Stimulated activated CD8-positive, alpha-beta memory T cell treated with anti-CD3 and anti-CD28 coated beads, Interleukin-15, amount 100 ng/mL, for 4 hours (primary cell): Measurements from ENCODE around the gene SERPINA1.
"Not testable (repeated sequence)": the region's sequence is repeated elsewhere in the genome, so short reads cannot be mapped to it uniquely, and the experiment has no call there.

Experiments used
- DNase-seq, 2 donors: peaks; one replicate each; pipeline ENCODE4 v3.0.0-alpha.2; 2020; ENCODE audit warnings: low read depth in 2 of 2

The SERPINA1 gene

DNA sequence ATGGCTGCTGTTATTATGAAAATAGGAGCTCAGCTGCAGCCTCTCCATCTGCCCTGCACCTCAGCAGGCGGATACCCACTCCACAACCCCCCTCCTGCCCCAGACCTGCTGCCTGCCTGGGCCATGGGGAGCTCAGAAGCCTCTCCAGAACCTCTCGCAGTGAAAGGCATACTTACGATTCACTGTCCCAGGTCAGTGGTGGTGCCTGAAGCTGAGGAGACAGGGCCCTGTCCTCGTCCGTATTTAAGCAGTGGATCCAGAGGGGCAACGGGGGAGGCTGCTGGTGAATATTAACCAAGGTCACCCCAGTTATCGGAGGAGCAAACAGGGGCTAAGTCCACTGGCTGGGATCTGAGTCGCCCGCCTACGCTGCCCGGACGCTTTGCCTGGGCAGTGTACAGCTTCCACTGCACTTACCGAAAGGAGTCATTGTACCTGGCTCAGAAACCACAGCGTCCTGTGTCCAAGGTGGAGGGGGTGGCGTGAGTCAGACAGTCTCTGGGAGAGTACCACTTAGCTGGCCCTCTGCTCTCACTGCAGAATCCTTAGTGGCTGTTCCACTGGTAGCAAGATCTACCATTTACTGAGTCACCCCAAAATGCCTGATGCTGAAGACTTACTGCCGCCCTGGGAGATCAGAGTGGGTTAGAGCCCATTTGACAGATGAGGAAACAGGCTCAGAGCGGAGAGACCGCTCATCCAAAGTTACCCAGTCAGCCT, at the start of gene SERPINA1:
SERPINA1 (minus strand) TSS at position 219 of the 720 bp plus-strand sequence. CDS start 5,365 bp downstream, outside the sequence.
- no peak for DNase-seq

DNA sequence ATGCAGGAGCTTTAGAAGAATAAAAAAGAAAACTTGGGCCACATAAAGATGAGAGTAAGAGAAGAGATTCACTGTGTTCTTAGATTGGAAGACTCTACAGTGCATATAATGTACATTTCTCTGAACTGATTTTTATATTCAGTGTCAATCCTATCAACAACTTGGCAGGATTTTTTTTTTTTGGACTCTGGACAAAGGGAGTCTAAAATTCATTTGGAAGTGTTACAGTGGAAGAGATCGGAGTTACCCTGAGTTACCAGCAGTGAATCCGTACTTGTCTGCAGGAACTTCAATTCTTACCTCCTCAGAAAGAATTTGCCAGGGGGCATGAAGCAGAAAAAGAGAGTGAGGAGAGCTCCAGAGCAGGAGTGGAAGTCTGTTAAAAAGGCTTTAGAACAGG, 40.2 kb upstream of the SERPINA1 start:
- no peak for DNase-seq

DNA sequence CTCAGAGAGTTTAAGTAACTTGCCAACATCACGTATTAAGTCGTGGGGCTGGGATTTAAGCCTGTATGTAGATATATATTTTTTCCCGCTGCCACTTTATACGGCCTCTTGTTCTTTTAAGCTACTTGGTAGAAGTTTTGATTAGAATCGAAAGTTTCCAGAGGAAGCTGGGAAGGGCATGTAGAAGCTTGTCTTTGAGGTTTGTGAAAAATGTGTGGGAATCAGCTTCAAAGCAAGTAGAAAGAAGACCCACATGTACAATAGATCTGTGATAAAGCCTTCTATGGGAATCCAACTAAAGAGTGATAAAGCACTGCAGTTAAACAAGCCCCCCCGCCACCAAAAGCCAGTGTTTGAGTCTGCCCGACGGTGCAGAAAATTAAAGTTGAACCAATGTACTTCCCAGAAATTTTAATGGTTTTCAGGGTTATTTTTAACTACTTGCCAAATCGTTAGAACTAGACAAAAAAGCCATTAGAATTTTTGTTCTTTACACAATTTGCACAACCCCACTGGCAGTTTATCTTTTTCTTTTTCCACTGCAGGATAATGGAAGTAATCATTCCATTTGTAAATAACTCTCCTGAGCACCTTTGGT, 38.7 kb upstream of the SERPINA1 start:
- DNase-seq: no peak

DNA sequence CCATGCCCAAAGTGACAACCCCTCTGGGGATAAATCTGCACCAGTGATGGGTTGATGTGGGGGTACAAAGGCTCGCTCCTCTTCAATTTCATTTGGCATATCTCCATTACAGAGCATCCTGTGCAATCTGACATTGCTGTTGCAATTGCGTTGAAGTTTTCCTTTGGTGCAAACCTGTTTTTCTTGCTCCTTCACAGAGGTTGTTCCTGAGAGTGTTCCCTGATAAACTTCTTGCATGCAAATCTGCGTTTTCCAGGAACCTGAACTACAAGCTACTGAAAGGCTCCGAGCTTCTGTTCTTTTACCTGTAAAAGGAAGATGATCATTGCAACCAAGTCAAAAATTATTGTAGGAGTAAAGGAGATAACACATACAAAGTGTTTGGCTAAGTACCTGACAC, 38.1 kb upstream of the SERPINA1 start:
- DNase-seq: no peak

DNA sequence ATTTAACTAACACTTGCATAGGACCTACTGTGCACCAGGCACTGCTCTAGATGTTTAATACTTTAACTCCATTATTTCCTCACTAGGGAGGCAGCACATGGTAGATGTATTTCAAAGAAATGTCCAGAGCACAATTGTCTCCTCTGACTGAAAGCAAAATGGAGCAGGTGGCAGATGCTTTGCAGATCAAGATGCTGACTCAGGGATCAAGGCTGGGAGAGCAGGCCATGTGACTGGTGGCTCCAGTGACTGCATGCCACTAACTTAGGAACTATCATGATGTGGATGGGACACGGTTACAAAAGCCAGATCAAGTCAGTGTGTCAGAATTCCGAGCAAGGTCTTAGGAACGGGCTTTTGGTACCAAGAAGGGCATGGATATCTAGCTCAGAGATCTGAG, 36.0 kb upstream of the SERPINA1 start:
- DNase-seq: no peak

DNA sequence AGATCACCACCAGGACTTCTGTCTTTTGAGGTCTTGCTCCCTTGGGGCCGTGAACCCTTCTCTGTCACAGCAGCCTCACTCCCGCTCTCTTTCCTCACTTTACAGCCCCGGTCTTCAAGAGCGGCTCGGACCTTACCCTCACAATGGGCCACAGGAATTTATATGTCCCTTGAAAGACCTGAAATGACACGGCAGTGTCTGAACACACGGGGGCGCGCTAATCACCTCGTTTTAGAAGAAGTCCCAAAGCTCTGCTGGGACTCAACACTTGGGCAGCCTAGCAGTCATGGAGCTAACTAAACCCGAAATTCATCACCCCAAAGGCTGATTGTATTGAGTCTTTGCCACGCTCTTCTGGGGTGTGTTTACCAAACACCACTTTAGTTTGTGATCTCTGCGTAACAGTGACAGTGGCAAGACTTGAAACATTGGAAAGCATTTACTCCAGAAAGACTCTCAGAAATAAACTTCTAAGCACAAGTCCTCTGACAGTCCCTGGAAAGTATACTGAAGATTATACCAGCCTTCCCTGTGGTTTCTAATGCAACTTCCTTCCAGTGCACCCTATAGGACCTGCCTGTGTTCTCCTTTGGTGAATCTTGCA, 35.2 kb upstream of the SERPINA1 start:
- DNase-seq: peak in 1 of 2 donors; percentile 3

DNA sequence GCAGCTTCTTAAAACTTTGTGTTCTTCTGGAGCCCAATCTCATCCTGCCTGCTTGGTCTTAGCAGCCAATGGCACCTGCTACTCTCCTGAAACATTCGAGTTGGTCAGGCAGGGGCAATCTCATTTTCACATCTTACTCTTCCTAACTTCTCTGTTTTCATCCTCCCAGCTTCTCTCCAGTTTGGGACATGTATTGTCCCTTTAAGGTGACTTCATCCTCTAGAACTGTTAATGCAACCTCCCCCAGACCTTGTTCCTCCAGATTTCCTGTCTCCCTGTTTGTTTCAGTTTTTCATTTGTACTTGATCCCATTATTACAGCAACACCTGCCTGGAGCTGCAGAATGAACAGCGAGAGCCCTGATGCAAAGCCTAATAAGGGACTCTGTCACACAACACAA, 32.9 kb upstream of the SERPINA1 start:
- DNase-seq: no peak

DNA sequence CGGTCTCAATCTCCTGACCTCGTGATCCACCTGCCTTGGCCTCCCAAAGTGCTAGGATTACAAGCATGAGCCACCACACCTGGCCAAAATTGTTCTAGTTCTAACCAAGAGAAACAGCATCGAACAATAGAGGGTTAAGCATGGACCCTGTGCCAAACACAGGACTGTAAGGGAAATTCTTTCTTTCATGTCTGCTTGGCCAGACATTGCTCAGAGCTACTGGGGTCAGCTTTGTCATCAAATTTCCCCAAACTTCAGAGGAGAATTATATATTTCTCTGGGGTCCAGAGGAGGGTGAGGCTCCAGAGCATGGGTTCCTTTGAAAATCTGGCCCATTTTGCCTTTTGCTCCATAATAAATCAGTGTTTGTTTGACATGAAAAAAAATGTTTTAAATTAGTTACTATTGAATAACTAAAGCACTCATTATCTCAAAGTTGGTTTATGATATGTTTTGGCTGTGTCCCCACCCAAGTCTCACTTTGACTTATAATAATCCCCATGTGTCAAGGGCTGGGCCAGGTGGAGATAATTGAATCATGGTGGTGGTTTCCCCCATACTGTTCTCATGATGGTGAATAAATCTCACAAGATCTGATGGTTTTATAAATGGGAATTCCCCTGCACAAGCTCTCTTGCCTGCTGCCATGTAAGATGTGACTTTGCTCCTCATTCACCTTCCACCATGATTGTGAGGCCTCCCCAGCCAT, 29.2 kb upstream of the SERPINA1 start:
- DNase-seq: not testable (repeated sequence)

DNA sequence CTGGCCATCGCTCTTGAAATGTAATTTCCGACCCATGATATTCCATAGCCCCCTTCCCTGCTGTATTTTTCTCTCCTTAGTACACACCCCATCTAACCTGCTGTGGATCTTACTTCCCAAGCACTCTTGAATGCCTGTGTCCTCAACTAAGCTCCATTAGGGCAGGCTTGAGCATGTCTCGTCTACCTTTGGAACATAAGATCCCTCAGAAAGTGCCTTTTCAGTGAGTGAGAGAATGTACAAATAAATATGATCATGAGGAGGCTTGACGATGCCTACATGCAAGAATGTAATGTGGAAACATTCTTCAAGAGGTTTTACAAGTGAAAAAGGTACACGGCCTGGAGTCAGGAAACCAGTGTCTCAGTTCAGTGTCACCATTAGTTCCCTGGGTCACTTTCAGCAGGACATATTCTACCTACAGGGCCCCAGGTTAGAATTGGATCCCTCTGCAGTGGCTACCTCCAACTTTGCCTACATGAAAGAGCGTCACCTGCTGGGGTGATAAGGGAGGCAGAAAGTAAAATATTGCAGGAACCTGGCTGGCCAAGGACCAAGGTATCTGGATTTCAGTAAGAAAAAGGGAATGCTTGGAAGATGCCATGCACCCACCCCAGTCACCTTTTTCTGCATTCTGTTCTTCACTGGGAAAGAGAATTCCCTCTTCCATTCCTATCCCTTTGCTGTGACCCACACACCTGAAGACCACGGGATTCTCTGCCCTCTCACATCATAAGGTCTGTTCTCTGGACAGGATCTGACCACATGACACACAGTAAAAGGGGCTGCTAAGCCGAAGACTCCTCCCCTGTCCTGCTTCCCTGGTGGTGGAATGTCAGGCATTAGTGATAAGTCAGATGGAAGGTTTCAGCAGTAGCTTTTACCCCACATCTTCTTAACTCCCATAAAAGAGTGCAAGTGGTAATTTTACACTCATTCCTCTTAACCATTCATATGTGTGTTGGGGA, 24.6 kb upstream of the SERPINA1 start:
- DNase-seq: no peak

DNA sequence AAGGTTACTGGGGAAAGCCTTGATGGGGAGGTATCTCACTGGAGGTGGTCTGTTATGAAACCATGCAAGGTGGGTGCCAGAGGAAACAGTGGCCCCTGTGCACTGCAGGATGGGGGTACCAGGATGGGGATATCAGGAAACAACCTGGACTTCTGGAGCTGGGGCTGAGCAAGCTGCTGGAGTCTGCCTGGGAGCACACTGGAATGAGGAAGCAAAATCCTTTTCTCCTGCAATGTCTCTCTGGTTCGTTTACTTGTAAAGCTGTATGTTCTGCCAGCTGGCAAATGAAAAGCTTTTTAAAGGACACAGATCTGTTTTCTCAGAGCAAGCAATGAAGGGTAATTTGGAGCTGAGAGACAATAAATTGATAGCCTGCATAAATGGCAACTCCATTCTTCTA, 23.2 kb upstream of the SERPINA1 start:
- no peak for DNase-seq

DNA sequence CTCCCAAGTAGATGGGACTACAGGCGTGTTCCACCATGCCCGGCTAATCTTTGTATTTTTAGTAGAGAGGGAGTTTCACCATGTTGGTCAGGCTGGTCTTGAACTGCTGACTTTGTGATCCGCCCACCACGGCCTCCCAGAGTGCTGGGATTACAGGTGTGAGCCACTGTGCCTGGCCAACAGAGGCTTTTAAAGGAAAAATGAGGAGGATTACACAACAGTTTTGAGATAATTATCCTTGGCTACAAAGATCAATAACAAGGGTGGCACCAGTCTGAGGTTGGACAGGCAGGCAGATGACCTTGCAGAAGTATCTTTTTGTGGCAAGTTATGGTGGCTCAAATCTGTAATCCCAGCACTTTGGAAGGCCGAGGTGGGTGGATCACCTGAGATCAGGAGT, 21.0 kb upstream of the SERPINA1 start:
- DNase-seq: not testable (repeated sequence)

DNA sequence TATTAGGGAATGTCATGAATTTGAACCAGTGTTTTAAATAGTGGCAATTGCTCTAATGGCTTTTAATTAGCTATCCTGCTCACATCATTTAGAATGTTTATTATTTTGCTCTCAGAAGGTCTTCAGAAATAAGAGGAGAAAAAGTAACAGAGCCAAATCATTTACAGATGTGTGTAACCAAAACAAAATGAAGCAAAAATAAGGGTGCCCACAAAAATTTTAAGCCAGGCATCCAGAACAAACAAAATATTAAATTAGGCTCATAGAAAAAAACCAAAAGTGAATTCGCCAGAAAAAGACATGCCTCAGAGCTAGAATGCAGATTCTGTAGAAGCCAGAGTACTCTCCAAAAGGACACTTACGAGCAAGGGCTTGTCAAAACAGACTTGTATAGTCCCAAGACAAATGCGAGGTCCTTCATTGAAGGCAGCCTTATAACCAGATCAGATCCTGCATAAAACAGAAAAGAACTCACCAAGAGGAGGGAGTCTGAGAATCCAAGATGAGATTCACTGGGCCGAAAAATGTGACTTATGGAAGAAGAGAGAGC, 20.2 kb upstream of the SERPINA1 start:
- no peak for DNase-seq

DNA sequence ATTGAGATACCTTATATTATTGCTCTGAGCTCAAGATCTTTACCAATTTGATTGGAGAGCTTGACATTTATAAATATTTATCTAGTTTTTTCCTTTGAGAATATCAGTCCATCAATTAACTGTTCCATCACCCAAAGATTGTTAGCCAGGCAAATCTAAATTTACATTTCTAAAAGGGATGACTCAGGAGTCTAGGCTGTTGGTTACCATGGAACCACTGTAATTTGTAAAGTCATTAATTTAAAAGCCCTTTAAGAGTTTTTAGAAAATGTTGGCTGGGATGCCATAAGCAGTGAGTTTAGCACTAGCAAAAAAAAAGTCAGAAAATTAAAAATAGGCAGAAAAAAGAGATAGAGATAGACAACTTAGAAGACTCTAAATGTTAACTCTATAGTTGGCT, 19.5 kb upstream of the SERPINA1 start:
- DNase-seq: no peak

DNA sequence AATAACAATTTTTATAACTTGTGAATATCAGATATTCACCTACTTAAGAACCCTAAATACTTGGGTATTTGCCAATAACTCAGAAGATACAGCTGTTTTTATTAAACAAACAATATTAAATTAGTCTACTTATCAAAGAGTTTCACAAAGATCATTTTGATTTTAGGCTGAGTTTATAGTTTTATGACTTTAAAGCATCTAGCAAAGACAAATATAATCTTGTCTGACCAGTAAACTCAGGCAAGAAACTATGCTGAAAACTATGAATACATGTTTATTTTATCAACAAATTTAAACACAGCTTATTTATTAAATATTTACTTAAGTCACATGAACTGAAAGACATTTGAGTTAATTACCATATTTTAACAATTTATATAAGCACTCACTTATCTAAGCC, 18.5 kb upstream of the SERPINA1 start:
- DNase-seq: no peak

DNA sequence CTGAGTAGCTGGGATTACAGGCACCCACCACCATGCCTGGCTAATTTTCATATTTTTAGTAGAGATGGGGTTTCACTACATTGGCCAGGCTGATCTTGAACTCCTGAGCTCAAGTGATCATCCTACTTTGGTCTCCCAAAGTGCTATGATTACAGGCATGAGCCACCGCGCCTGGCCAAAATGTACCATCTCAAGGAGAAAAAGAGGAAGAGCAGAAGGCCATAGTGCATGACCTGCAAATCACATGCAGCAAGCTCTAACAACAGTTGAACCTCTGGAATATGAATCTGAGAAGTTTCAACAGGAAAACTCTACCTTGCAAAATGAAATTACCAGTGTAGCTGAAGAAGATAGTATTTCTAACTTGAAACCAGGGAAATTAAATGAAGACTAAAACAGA, 17.1 kb upstream of the SERPINA1 start:
- no peak for DNase-seq

DNA sequence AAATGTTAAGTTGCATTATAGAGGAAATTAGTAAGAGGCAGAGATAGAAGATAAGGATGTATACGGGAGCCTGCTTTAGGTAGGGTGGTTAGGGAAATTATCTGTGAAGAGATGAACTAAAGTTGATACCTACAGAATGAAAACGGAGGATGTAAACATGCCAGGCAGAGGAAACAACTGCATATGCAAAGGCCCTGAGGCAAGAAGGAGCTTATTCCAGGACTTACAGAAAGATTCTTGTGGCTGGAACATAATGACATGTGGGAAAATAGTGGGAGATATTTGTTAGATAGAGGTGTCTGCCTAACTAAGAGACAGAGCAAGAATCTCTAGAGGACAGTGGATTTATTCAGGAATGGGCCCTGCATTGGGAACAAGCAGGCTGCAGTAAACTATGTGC, 16.2 kb upstream of the SERPINA1 start:
- no peak for DNase-seq

DNA sequence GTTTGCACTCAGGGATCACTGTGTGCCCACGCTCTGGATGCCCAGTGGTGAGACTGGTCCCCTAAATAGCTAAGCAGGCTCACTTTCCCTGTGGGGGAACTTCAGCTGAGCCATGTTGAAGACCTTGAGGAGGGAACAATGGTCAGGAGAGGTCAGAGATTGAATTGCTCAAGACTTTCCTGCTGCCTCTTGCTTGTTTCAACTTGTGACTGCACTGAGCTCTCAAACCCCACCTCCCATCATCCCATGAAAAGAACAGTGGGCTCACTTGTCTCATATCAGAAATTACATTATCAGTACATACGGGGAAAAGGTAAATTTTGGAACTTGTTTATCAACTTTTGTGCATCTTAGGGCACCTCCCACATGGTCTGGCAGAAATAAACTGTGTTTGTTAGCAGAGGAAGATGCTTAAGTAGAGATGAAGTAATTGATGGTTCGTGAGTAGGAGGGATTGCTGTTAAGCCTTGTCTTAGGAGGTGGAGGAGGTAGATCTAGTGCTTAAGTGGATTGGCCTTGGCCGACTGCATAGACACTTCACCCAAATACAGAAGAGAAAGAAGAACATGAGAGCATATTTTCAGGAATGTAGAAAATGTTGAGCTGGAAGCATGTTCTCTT, 15.0 kb upstream of the SERPINA1 start:
- DNase-seq: no peak

DNA sequence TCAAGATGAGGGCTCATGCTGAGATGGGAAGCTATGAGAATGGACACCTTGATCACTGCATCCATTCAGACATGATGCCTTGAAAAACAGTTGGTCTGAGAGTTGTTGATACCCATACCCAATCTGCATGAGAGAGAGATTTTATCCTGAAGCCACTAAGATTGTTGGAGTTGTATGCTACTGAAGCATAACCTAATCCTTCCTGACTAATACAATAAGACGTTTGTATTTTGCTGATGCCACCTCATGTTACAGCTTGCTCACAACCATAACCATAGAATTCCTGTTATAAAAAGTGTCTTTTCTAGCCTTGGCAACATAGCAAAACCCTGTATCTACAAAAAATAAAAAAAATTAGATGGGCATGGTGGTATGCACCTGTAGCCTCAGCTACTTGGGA, 12.7 kb upstream of the SERPINA1 start:
- no peak for DNase-seq

DNA sequence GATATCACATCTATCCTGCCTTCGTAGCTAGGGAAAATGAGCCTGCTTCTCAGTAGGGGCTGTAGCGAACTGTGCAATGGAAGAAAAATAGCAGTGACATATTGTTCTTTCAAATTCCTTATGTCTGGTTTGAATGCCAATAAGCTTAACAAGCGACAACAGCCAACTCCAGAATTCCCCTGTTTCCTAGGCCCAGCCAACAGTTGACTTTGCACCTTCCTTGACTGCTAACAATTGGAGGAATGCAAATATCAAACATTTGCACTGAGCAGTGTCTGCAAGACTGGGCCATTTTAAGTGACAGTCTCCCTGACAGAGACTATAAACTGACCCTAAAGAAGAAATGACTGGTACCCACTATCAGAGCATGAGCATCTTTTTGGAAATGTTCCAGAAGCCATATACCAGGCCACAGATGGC, 12.0 kb upstream of the SERPINA1 start:
- no peak for DNase-seq

DNA sequence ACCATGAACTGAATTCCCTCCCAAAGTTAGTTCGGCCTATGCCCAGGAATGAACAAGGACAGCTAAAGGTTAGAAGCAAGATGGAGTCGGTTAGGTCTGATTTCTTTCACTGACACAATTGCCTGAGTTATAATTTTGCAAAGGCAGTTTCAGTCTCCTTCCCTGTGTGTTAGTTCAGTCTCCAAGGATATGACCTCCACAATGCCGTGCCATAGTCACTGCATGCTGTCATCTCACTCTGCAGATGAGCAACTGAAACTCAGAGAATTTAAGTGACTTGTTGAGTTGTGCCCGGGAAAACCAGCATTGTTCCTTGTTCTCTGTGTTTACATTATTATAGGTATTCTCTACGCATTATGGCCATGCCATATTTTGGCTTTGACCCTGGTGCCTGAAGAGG, 10.1 kb upstream of the SERPINA1 start:
- no peak for DNase-seq

DNA sequence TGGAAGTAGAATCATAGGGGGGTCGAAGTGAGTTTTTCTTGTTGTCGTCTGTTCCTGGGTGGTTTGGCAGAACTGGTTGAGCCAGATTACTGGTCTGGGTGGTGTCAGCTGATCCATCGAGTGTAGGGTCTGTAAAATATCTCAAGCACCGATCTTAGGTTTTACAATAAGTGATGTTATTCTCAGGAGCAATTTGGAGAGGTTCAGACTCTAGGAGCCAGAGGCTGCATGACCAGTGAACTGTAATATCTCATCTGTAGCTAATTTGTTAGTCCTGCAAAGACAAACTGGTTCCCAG, 9.7 kb upstream of the SERPINA1 start:
- no peak for DNase-seq
